ENCODE data around the gene JAKMIP1.

DNA sequence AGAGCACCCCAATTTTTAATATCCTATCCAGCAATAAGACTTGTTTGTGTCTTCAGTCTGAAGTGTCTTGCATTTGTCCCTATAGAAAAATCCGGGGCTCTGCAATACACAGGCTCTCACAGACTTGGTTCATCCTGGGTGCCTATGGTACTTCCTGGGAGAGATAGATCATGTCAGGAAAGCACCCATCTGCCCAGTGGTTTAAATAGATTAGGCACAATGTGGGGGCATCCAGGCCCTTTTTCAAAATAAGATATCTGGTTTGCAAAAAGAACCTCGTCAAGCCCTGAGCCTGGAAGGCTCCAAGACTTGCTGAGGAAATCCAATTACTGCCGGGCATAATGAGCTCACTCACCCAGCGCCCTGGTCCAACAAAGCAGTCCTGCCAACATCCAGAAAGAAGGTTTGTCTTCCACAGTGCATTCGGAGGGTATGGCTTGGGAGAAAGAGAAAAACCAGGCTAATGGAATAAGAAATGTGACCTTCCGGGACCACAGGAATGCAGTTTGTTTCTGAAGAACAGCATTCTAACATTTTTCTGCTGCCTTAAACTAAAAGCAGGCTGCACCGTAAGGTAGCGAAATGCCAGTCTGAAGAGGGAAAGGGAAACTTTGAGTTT is 11.6 kb downstream of the JAKMIP1 start:
- TF ChIP-seq, protein P1, sequence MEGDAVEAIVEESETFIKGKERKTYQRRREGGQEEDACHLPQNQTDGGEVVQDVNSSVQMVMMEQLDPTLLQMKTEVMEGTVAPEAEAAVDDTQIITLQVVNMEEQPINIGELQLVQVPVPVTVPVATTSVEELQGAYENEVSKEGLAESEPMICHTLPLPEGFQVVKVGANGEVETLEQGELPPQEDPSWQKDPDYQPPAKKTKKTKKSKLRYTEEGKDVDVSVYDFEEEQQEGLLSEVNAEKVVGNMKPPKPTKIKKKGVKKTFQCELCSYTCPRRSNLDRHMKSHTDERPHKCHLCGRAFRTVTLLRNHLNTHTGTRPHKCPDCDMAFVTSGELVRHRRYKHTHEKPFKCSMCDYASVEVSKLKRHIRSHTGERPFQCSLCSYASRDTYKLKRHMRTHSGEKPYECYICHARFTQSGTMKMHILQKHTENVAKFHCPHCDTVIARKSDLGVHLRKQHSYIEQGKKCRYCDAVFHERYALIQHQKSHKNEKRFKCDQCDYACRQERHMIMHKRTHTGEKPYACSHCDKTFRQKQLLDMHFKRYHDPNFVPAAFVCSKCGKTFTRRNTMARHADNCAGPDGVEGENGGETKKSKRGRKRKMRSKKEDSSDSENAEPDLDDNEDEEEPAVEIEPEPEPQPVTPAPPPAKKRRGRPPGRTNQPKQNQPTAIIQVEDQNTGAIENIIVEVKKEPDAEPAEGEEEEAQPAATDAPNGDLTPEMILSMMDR (IDR thresholded peaks at IDR 0.05): no peak
- TF ChIP-seq EZH2 (IDR thresholded peaks at IDR 0.05; ENCODE audit: borderline replicate concordance, insufficient read depth, low read depth, low read length, poor library complexity, severe bottlenecking): no peak
